GM21576 (cell line): Measurements from ENCODE around the gene ANKDD1B.
A peak's percentile ranks its signal among the peaks of the same experiment; 100 is the strongest.

Experiments
- ATAC-seq: cut with Tn5 transposase; IDR thresholded peaks from one replicate; pipeline ENCODE4 v1.9.1; 2021; ENCODE audit warnings: mild to moderate bottlenecking, moderate library complexity; ENCODE audit not compliant: unreplicated experiment

The ANKDD1B gene

GRCh38 chr5:75659791-75660450 is 48.7 kb downstream of the ANKDD1B start:
- ATAC-seq: no peak

- ATAC-seq: no peak
Measured at GRCh38 chr5:75660678-75661465, 49.6 kb downstream of the ANKDD1B start.

- ATAC-seq: no peak
Measured at GRCh38 chr5:75662061-75662460, 50.8 kb downstream of the ANKDD1B start.

GRCh38 chr5:75663579-75664284 is 52.5 kb downstream of the ANKDD1B start:
- ATAC-seq: no peak

- ATAC-seq: no peak
Measured at GRCh38 chr5:75664979-75665378, 53.7 kb downstream of the ANKDD1B start.

- ATAC-seq: no peak
Measured at GRCh38 chr5:75666801-75667200, 55.5 kb downstream of the ANKDD1B start.

- ATAC-seq: no peak
Measured at GRCh38 chr5:75667586-75667985, 56.3 kb downstream of the ANKDD1B start.

- no peak for ATAC-seq
Measured at GRCh38 chr5:75668445-75668844, 57.2 kb downstream of the ANKDD1B start.

GRCh38 chr5:75668977-75669689 is 57.9 kb downstream of the ANKDD1B start:
- ATAC-seq: peak; percentile 92

GRCh38 chr5:75670577-75670976 is 59.3 kb downstream of the ANKDD1B start:
- no peak for ATAC-seq

GRCh38 chr5:75671506-75671905 is 60.3 kb downstream of the ANKDD1B start:
- ATAC-seq: no peak

- no peak for ATAC-seq
Measured at GRCh38 chr5:75672616-75673015, 61.4 kb downstream of the ANKDD1B start.

GRCh38 chr5:75675783-75676182 is 64.5 kb downstream of the ANKDD1B start:
- ATAC-seq: no peak

GRCh38 chr5:75677607-75678006 is 66.4 kb downstream of the ANKDD1B start:
- ATAC-seq: no peak

- ATAC-seq: no peak
Measured at GRCh38 chr5:75678155-75678554, 66.9 kb downstream of the ANKDD1B start.

- ATAC-seq: no peak
Measured at GRCh38 chr5:75681125-75681830, 70.0 kb downstream of the ANKDD1B start.

- ATAC-seq: no peak
Measured at GRCh38 chr5:75685141-75685540, 73.9 kb downstream of the ANKDD1B start.

GRCh38 chr5:75686480-75686879 is 75.2 kb downstream of the ANKDD1B start:
- no peak for ATAC-seq

GRCh38 chr5:75690669-75691068 is 79.4 kb downstream of the ANKDD1B start:
- no peak for ATAC-seq

GRCh38 chr5:75694781-75695180 is 83.5 kb downstream of the ANKDD1B start:
- ATAC-seq: no peak
